Endothelial cell (in vitro differentiated cells): ENCODE measurements around the gene SLC6A19. TPM values are rescaled to one million over a fixed set of nuclear protein-coding genes. Genes with fewer than 3 reads are reported as not detected.

ENCODE experiments used
- DNase-seq: peaks from one replicate; pipeline ENCODE4 v3.0.0; 2021; ENCODE audit warnings: low spot score
- H3K27ac Mint-ChIP-seq: one replicate; pipeline ENCODE4 v1.8.0; 2021; ENCODE audit warnings: mixed read lengths, inconsistent platforms; ENCODE audit not compliant: unreplicated experiment
- H3K27me3 Mint-ChIP-seq: one replicate; pipeline ENCODE4 v1.8.0; 2021; ENCODE audit warnings: mild to moderate bottlenecking, moderate library complexity, mixed read lengths, inconsistent platforms; ENCODE audit not compliant: unreplicated experiment
- H3K36me3 Mint-ChIP-seq: one replicate; pipeline ENCODE4 v1.8.0; 2021; ENCODE audit warnings: mild to moderate bottlenecking, low read depth, mixed read lengths, inconsistent platforms; ENCODE audit not compliant: unreplicated experiment
- H3K4me1 Mint-ChIP-seq: one replicate; pipeline ENCODE4 v1.8.0; 2021; ENCODE audit warnings: mild to moderate bottlenecking, mixed read lengths, inconsistent platforms; ENCODE audit not compliant: unreplicated experiment
- H3K4me3 Mint-ChIP-seq: one replicate; pipeline ENCODE4 v1.8.0; 2021; ENCODE audit warnings: mild to moderate bottlenecking, mixed read lengths, inconsistent platforms; ENCODE audit not compliant: unreplicated experiment
- H3K9me3 Mint-ChIP-seq: one replicate; pipeline ENCODE4 v1.8.0; 2021; ENCODE audit warnings: mixed read lengths, inconsistent platforms; ENCODE audit not compliant: unreplicated experiment
- CTCF ChIP-seq: fragments of 200-600 bp; sonication (generic); IDR thresholded peaks from one replicate; pipeline ENCODE4 v1.5.0; 2021; ENCODE audit warnings: antibody characterized with exemption; ENCODE audit not compliant: unreplicated experiment
- total RNA-seq: library from RNA; stranded (reverse); fragmentation: NEBNext Ultra II Directional; extraction: Animal tissue kit (Norgen Biotek cat#: 25700); gene quantifications from one replicate; pipeline ENCODE4 v1.2.1, GENCODE V29; 2021; ENCODE audit not compliant: unreplicated experiment

SLC6A19 gene
- total RNA-seq, 1 donor from 2014 or later: not detected

DNA sequence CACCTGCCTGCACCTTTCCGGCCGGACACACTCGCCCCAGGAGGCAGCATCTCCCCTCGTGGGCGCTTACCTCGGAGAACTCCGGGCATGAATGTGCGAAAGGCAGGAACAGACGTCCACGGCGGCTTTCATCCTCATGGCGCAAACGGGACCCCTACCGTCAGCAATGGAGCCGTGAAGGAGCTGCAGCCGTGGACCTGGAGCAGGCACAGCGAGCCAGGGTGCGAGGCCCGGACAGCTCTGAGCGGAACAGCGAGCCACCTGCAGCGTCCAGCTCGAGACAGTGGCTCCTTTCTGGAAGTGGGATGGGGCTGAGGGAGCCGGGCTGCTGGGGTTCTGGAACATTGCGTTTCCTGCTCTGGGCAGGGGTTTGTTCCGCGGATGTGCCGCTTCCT, 7.8 kb upstream of the SLC6A19 start:
- TF ChIP-seq CTCF: no peak
- no peaks in the 10 kb centered on the region for H3K9me3 Mint-ChIP-seq
- no peak for DNase-seq
- peaks cover 8% of the 10 kb centered on the region for H3K27me3 Mint-ChIP-seq
- no peaks in the 10 kb centered on the region for H3K4me1 Mint-ChIP-seq
- H3K27ac Mint-ChIP-seq: no peak overlapping the region
- H3K4me3 Mint-ChIP-seq: no peak overlapping the region
- H3K36me3 Mint-ChIP-seq: no peaks in the 10 kb centered on the region

DNA sequence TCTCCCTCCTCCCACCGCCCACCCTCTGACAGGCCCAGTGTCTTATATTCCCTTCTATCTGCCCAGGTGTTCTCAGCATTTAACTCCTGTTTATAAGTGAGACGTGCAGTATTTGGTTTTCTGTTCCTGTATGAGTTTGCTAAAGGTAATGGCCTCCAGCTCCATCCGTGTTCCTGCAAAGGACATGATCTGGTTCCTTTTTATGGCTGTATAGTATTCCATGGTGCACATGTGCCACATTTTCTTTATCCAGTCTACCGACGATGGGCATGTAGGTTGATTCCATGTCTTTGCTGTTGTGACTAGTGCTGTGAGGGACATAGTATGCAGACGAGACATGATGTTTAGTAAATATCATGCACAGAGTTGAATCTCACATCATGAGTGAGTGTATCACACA, 7.0 kb upstream of the SLC6A19 start:
- Mint-ChIP-seq H3K9me3 (no peaks in the 10 kb centered on the region), H3K27me3 (peaks cover 8% of the 10 kb centered on the region), H3K36me3 (no peaks in the 10 kb centered on the region), H3K27ac (no peak overlapping the region), H3K4me3 (no peak overlapping the region), H3K4me1 (no peaks in the 10 kb centered on the region)
- no peak for TF ChIP-seq CTCF
- DNase-seq: no peak

- Mint-ChIP-seq H3K4me3 (no peak overlapping the region), H3K27ac (no peak overlapping the region), H3K27me3 (peaks cover 8% of the 10 kb centered on the region), H3K36me3 (no peaks in the 10 kb centered on the region), H3K4me1 (no peaks in the 10 kb centered on the region), H3K9me3 (no peaks in the 10 kb centered on the region)
- TF ChIP-seq CTCF: no peak
- DNase-seq: no peak
Measured at GRCh38 chr5:1195439-1195838, 6.0 kb upstream of the SLC6A19 start.

DNA sequence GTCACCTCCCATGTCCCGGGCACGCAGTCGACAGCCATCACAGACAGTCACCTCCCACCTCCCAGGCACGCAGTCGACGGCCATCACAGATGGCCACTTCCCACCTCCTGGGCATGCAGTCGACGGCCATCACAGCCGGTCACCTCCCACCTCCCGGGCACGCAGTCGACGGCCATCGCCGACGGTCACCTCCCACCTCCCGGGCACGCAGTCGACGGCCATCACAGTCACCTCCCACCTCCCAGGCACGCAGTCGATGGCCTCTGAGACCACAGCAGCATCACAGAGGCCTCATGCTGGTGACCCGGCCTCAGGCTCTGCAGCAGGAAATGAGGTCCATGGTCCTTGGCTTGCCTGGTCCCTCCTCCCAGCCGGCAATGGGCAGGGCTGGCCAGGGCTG, 5.5 kb upstream of the SLC6A19 start:
- Mint-ChIP-seq H3K4me1 (no peaks in the 10 kb centered on the region), H3K9me3 (no peaks in the 10 kb centered on the region), H3K27ac (no peak overlapping the region), H3K36me3 (no peaks in the 10 kb centered on the region), H3K27me3 (peaks cover 10% of the 10 kb centered on the region), H3K4me3 (no peak overlapping the region)
- DNase-seq: no peak
- no peak for TF ChIP-seq CTCF

DNA sequence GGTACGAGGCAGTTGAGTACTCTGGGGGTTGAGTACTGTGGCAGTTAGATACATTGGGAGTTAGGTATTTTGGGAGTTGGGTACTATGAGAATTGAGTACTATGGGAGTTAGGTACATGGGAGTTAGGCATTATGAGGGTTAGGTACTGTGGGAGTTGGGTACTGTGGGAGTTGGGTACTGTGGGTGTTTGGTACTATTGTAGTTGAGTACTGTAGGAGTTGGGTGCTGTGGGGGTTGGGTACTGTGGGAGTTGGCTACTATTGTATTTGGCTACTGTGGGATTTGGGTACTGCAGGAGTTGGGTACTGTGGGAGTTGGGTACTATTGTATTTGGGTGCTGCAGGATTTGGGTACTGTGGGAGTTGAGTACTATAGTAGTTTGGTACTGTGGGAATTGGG, 4.8 kb upstream of the SLC6A19 start:
- Mint-ChIP-seq H3K36me3 (no peaks in the 10 kb centered on the region), H3K27ac (no peak overlapping the region)
- no peak for TF ChIP-seq CTCF

More for the DNA sequence above, 4.8 kb upstream of the SLC6A19 start:
- no peak overlapping the region for H3K4me3 Mint-ChIP-seq
- DNase-seq: no peak
- H3K27me3 Mint-ChIP-seq: peaks cover 9% of the 10 kb centered on the region
- no peaks in the 10 kb centered on the region for H3K4me1 Mint-ChIP-seq
- no peaks in the 10 kb centered on the region for H3K9me3 Mint-ChIP-seq
